ENCODE data around the gene DMD.

DMD gene

DNA sequence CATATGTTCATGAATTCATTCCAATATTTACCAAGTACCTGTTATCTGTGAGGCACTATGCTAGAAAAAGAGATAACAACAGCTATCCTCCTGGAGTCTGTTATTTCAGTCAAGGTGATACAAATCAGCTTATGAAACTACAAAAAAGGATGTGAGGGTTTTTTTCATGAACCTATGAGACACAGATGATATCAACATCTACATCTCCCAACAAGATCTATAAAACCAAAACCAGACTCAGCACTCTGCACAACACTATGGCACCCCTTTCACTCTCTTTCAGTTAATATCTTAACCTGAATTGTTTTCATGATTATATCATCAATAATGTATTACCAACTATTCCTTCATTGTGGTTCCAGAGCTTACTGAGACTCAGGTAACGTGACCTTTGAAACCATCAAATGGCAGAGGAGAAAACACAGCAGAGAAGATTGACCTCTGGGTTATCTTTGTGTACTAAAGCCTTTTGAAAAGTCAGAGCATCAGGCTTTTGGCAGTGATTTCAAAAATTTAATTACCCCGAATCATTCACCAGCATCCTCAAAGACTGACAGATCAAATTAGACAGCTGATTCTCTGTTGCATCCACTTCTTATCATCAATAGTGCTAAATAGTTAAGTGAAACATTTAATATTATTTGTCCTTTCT lies 1894.9 kb downstream of the DMD start:
- no peaks in the 10 kb centered on the region for H3K4me1 Mint-ChIP-seq
- no peak for ATAC-seq (replicated peaks; ENCODE audit: extremely low read depth, poor library complexity, severe bottlenecking)
- H3K27ac Mint-ChIP-seq (ENCODE audit: low read depth): no peak overlapping the region
- no peak overlapping the region for H3K4me3 Mint-ChIP-seq
- H3K27me3 Mint-ChIP-seq: no peaks in the 10 kb centered on the region
- DNase-seq (ENCODE audit: low spot score in 2 of 2): no peak
- H3K36me3 Mint-ChIP-seq (ENCODE audit: insufficient read depth): no peaks in the 10 kb centered on the region
- H3K9me3 Mint-ChIP-seq: peaks cover 6% of the 10 kb centered on the region

- H3K4me1 Mint-ChIP-seq: no peaks in the 10 kb centered on the region
- ATAC-seq (replicated peaks; ENCODE audit: extremely low read depth, poor library complexity, severe bottlenecking): no peak
- no peak overlapping the region for H3K27ac Mint-ChIP-seq (ENCODE audit: low read depth)
- peaks cover 6% of the 10 kb centered on the region for H3K9me3 Mint-ChIP-seq
- no peak for DNase-seq (ENCODE audit: low spot score in 2 of 2)
- no peak overlapping the region for H3K4me3 Mint-ChIP-seq
- no peaks in the 10 kb centered on the region for H3K36me3 Mint-ChIP-seq (ENCODE audit: insufficient read depth)
- no peaks in the 10 kb centered on the region for H3K27me3 Mint-ChIP-seq
Observed at GRCh38 chrX:31314921-31315320, 1896.4 kb downstream of the DMD start.

GRCh38 chrX:31307952-31308351 lies 1903.4 kb downstream of the DMD start:
- no peak for ATAC-seq (replicated peaks; ENCODE audit: extremely low read depth, poor library complexity, severe bottlenecking)
- Mint-ChIP-seq H3K9me3 (peaks cover 8% of the 10 kb centered on the region), H3K27me3 (no peaks in the 10 kb centered on the region), H3K4me3 (no peak overlapping the region), H3K27ac (ENCODE audit: low read depth) (no peak overlapping the region), H3K4me1 (no peaks in the 10 kb centered on the region), H3K36me3 (ENCODE audit: insufficient read depth) (no peaks in the 10 kb centered on the region)
- no peak for DNase-seq (ENCODE audit: low spot score in 2 of 2)

DNA sequence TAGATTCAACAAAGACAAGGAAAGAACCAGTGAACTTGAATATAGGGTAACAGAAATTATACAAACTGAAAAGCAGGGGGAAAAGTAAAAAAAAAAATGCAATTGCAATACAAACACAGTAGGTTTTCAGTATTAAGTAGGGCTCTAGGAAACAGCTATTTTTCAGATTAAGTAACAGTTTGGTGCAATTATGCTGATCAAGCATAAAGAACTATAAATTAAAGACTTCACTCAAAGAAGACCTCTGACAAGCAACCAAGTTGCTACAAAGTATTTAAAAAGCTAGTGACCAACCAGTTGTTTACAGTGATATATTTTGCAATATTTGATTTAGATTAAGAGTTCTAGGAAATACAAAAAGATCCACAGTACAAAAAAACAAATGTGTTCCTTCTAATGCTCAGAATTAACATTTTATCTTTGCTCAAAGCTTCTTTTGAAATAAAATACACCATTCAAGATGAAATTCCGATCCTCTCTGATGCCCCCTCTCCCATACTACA lies 1908.7 kb downstream of the DMD start:
- Mint-ChIP-seq H3K36me3 (ENCODE audit: insufficient read depth) (no peaks in the 10 kb centered on the region), H3K27me3 (no peaks in the 10 kb centered on the region), H3K4me3 (no peak overlapping the region), H3K4me1 (no peaks in the 10 kb centered on the region), H3K9me3 (peaks cover 8% of the 10 kb centered on the region), H3K27ac (ENCODE audit: low read depth) (no peak overlapping the region)
- no peak for DNase-seq (ENCODE audit: low spot score in 2 of 2)
- ATAC-seq (replicated peaks; ENCODE audit: extremely low read depth, poor library complexity, severe bottlenecking): no peak

DNA sequence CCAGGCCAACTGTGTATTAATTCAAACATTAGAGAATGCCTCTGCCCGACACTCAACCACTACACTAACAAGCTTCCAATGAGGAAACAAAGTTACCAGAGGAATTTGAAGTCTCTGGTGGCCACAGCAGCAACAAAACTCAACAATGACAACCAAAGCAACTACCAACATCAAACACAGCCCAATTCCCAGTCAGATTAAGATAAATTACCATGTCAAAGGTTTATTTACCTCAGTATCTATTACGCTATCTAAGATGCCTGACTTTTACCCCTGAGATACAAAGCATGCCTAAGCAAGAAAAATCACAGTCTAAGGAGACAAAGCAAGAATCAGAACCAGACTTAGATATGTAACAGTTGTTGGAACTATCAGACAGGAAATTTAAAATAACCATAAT lies 1909.4 kb downstream of the DMD start:
- Mint-ChIP-seq H3K4me1 (no peaks in the 10 kb centered on the region), H3K27me3 (no peaks in the 10 kb centered on the region), H3K4me3 (no peak overlapping the region), H3K36me3 (ENCODE audit: insufficient read depth) (no peaks in the 10 kb centered on the region), H3K27ac (ENCODE audit: low read depth) (no peak overlapping the region), H3K9me3 (peaks cover 8% of the 10 kb centered on the region)
- ATAC-seq (replicated peaks; ENCODE audit: extremely low read depth, poor library complexity, severe bottlenecking) (no peak), DNase-seq (ENCODE audit: low spot score in 2 of 2) (no peak)

DNA sequence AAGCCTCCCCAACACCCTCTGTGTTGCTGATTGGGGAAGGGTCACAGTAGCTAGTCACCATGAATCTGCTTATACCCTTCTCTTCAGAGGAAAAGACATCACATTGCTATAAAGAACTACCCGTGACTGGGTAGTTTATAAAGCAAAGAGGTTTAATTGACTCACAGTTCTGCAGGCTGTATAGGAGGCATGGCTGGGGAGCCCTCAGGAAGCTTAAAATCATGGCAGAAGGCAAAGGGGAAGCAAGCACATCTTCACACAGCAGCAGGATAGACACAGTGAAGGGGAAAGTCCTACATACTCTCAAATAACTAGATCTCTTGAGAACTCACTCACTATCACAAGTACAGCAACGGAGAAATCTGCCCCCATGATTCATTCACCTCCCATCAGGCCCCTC lies 1910.1 kb downstream of the DMD start:
- Mint-ChIP-seq H3K27me3 (no peaks in the 10 kb centered on the region), H3K27ac (ENCODE audit: low read depth) (no peak overlapping the region), H3K4me3 (no peak overlapping the region), H3K9me3 (peaks cover 8% of the 10 kb centered on the region), H3K4me1 (no peaks in the 10 kb centered on the region), H3K36me3 (ENCODE audit: insufficient read depth) (no peaks in the 10 kb centered on the region)
- DNase-seq (ENCODE audit: low spot score in 2 of 2): no peak
- ATAC-seq (replicated peaks; ENCODE audit: extremely low read depth, poor library complexity, severe bottlenecking): no peak

- ATAC-seq (replicated peaks; ENCODE audit: extremely low read depth, poor library complexity, severe bottlenecking): no peak
- Mint-ChIP-seq H3K27ac (ENCODE audit: low read depth) (no peak overlapping the region), H3K27me3 (no peaks in the 10 kb centered on the region), H3K36me3 (ENCODE audit: insufficient read depth) (no peaks in the 10 kb centered on the region), H3K4me3 (no peak overlapping the region), H3K9me3 (peaks cover 7% of the 10 kb centered on the region), H3K4me1 (no peaks in the 10 kb centered on the region)
- no peak for DNase-seq (ENCODE audit: low spot score in 2 of 2)
Observed at GRCh38 chrX:31298916-31299315, 1912.4 kb downstream of the DMD start.

DNA sequence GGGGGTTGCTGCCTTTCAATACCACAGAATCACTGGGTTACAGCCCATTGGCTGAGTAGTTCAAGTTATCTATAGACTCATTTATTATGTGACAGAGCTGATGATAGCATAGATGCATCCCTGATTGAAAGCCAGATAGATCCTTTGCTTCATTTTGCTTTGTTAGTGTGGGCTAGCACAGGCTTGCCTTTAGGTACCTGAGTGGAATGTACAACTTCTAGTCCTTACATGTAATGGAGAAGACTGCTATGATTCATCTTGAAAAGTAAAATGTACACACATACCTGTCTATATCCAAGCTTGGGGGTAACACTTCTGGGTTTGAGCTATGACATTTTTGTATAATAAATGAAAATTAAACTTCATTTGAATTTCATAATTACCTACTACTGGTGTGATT lies 1913.5 kb downstream of the DMD start:
- no peaks in the 10 kb centered on the region for H3K36me3 Mint-ChIP-seq (ENCODE audit: insufficient read depth)
- ATAC-seq (replicated peaks; ENCODE audit: extremely low read depth, poor library complexity, severe bottlenecking): no peak
- no peak overlapping the region for H3K27ac Mint-ChIP-seq (ENCODE audit: low read depth)
- no peaks in the 10 kb centered on the region for H3K27me3 Mint-ChIP-seq
- no peak for DNase-seq (ENCODE audit: low spot score in 2 of 2)
- no peak overlapping the region for H3K4me3 Mint-ChIP-seq
- H3K9me3 Mint-ChIP-seq: no peaks in the 10 kb centered on the region
- no peaks in the 10 kb centered on the region for H3K4me1 Mint-ChIP-seq

DNA sequence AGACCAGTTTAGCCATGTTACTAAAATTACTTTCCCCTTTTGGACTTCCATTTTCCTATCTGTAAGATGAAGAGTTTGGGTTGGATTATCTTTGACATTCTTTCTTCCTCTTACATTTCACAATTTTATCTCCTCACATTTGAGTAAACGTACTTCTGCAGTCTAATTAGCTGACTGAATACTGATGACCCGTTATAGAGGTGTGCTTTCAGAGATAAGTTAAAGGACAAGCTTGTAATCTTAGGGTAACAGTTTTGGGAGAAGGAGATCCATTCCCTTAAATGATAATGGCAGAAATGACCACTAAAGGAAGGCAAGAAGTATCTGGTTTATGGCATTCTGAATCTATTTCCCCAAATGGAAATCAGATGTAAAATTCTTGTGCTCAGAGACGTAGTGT lies 1916.9 kb downstream of the DMD start:
- H3K9me3 Mint-ChIP-seq: no peaks in the 10 kb centered on the region
- H3K36me3 Mint-ChIP-seq (ENCODE audit: insufficient read depth): no peaks in the 10 kb centered on the region
- ATAC-seq (replicated peaks; ENCODE audit: extremely low read depth, poor library complexity, severe bottlenecking) (no peak), DNase-seq (ENCODE audit: low spot score in 2 of 2) (no peak)
- H3K4me3 Mint-ChIP-seq: no peak overlapping the region
- no peaks in the 10 kb centered on the region for H3K27me3 Mint-ChIP-seq
- H3K4me1 Mint-ChIP-seq: no peaks in the 10 kb centered on the region
- H3K27ac Mint-ChIP-seq (ENCODE audit: low read depth): no peak overlapping the region

GRCh38 chrX:31293409-31293808 lies 1917.9 kb downstream of the DMD start:
- H3K36me3 Mint-ChIP-seq (ENCODE audit: insufficient read depth): no peaks in the 10 kb centered on the region
- no peaks in the 10 kb centered on the region for H3K27me3 Mint-ChIP-seq
- ATAC-seq (replicated peaks; ENCODE audit: extremely low read depth, poor library complexity, severe bottlenecking) (no peak), DNase-seq (ENCODE audit: low spot score in 2 of 2) (no peak)
- H3K4me3 Mint-ChIP-seq: no peak overlapping the region
- no peaks in the 10 kb centered on the region for H3K9me3 Mint-ChIP-seq
- H3K27ac Mint-ChIP-seq (ENCODE audit: low read depth): no peak overlapping the region
- no peaks in the 10 kb centered on the region for H3K4me1 Mint-ChIP-seq

DNA sequence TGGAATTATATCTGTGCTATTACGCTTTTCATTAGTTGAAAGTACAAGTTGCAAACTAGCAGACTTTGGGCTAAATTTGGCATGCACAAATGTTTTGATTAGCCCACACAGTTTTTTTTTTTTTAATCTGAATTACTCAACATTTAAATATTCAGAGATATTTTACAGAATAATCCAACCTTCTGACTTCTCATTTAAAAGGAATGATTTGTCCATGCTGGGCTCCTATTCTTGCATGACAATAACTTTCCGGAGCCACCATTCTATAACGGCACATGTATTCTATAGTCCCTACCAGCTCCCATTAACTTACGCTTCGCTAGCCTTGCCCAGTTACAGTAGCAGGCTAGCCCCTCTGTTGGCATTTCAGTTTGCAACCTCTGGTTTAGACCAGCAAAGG lies 1920.2 kb downstream of the DMD start:
- H3K27ac Mint-ChIP-seq (ENCODE audit: low read depth): no peak overlapping the region

GRCh38 chrX:31287861-31288260 lies 1923.5 kb downstream of the DMD start:
- Mint-ChIP-seq H3K4me3 (no peak overlapping the region), H3K4me1 (no peaks in the 10 kb centered on the region), H3K36me3 (ENCODE audit: insufficient read depth) (no peaks in the 10 kb centered on the region), H3K9me3 (no peaks in the 10 kb centered on the region), H3K27me3 (no peaks in the 10 kb centered on the region), H3K27ac (ENCODE audit: low read depth) (no peak overlapping the region)
- ATAC-seq (replicated peaks; ENCODE audit: extremely low read depth, poor library complexity, severe bottlenecking) (no peak), DNase-seq (ENCODE audit: low spot score in 2 of 2) (no peak)

More for the DNA sequence above, 1920.2 kb downstream of the DMD start:
- H3K9me3 Mint-ChIP-seq: no peaks in the 10 kb centered on the region
- H3K36me3 Mint-ChIP-seq (ENCODE audit: insufficient read depth): no peaks in the 10 kb centered on the region
- H3K4me1 Mint-ChIP-seq: no peaks in the 10 kb centered on the region
- DNase-seq (ENCODE audit: low spot score in 2 of 2) (no peak), ATAC-seq (replicated peaks; ENCODE audit: extremely low read depth, poor library complexity, severe bottlenecking) (no peak)
- no peaks in the 10 kb centered on the region for H3K27me3 Mint-ChIP-seq
- no peak overlapping the region for H3K4me3 Mint-ChIP-seq

GRCh38 chrX:31280580-31280979 lies 1930.8 kb downstream of the DMD start:
- H3K4me3 Mint-ChIP-seq: no peak overlapping the region
- no peak for ATAC-seq (replicated peaks; ENCODE audit: extremely low read depth, poor library complexity, severe bottlenecking)
- no peaks in the 10 kb centered on the region for H3K4me1 Mint-ChIP-seq
- H3K36me3 Mint-ChIP-seq (ENCODE audit: insufficient read depth): no peaks in the 10 kb centered on the region
- no peaks in the 10 kb centered on the region for H3K27me3 Mint-ChIP-seq
- no peaks in the 10 kb centered on the region for H3K9me3 Mint-ChIP-seq
- DNase-seq (ENCODE audit: low spot score in 2 of 2): no peak
- H3K27ac Mint-ChIP-seq (ENCODE audit: low read depth): no peak overlapping the region

Measured in central memory CD8-positive, alpha-beta T cell (primary cell).